Measurements from ENCODE around the gene RYR1.

DNA sequence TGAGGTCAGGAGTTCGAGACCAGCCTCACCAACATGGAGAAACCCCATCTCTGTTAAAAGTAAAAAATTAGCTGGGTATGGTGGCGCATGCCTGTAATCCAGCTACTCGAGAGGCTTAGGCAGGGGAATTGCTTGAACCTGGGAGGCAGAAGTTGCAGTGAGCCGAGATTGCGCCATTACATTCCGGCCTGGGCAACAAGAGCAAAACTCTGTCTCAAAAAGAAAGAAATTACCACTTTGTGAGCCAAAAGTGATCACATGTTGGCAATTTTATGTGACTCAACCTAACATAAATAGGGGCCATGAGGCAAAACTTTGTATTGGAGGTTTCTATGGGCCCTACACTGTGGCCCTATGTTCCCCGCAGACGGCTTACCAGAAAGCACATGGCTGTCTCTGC, 112.1 kb downstream of the RYR1 start:
- TF ChIP-seq CTCF (IDR thresholded peaks at IDR 0.05) (no peak), POLR2A (IDR thresholded peaks at IDR 0.05) (no peak)

Data from gastroesophageal sphincter (tissue), 3 donors.